LNCAP (cell line): ENCODE measurements around the gene BRCC3.

Source experiments
- TF ChIP-seq, protein P1 (sequence below): fragments of 450-650 bp; IDR thresholded peaks from 2 replicates; pipeline ENCODE4 v1.5.1; 2017; ENCODE audit warnings: mild to moderate bottlenecking

The BRCC3 gene

GRCh38 chrX:155028129-155028528 lies 43.2 kb upstream of the BRCC3 start:
- TF ChIP-seq, protein P1, sequence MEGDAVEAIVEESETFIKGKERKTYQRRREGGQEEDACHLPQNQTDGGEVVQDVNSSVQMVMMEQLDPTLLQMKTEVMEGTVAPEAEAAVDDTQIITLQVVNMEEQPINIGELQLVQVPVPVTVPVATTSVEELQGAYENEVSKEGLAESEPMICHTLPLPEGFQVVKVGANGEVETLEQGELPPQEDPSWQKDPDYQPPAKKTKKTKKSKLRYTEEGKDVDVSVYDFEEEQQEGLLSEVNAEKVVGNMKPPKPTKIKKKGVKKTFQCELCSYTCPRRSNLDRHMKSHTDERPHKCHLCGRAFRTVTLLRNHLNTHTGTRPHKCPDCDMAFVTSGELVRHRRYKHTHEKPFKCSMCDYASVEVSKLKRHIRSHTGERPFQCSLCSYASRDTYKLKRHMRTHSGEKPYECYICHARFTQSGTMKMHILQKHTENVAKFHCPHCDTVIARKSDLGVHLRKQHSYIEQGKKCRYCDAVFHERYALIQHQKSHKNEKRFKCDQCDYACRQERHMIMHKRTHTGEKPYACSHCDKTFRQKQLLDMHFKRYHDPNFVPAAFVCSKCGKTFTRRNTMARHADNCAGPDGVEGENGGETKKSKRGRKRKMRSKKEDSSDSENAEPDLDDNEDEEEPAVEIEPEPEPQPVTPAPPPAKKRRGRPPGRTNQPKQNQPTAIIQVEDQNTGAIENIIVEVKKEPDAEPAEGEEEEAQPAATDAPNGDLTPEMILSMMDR, result no peak

DNA sequence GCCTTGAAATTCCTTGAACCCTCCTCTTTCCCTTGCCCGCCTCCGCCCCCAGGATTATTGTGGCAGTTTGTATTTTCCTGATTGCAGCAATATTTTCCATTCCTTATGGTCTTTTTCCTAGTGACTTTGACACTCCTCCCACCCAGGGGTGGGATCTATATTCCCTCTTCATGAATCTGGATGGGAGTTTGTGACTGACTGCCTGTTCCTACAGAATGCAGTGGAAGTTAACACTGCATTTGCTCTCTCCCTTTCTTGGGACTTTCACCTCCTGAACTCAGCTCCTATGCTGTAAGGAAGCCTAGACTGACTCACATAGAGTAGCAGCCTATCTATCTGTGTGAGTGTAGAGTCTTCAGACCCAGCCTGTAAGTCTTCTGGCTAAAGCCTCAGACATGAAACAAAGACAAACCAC lies 42.4 kb upstream of the BRCC3 start:
- TF ChIP-seq, protein P1, result no peak

GRCh38 chrX:155031657-155032056 lies 39.7 kb upstream of the BRCC3 start:
- TF ChIP-seq, protein P1, result no peak

GRCh38 chrX:155035688-155036087 lies 35.6 kb upstream of the BRCC3 start:
- TF ChIP-seq, protein P1, result no peak

DNA sequence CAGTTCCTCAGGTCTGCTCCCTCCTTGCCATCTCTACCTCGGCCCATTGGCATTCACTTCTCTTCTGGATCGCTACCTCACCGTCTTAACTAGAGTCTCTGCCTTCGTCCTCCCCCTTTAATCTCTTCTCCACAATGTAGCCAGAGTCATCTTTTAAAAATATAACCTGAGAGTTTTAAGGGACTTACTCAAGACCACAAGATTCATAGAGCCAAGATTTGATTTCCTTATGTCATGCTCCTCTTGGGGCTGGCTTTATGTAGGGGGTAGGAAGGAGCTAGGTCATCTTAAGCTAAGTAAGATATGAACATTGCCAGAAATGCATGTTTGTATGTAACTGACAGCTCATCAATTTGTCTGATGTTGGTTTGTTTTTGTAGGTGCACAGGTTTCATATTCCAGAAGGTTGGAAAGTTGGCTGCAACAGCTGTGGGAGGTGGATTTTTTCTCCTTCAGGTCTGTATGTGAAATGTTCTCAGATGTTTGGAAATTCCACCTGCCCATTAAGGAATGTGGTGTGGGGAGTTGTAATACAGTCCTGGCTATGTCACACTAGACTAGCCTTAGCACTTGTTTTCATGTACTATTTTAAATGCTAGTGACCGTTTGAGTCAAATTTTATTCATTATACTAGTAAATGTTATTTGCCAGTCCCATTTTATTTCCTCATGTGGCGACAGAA lies 25.0 kb upstream of the BRCC3 start:
- TF ChIP-seq, protein P1, result no peak

- TF ChIP-seq, protein P1, result no peak
These were observed 24.3 kb upstream of the BRCC3 start for GRCh38 chrX:155046811-155047528.

GRCh38 chrX:155048977-155049619 lies 22.2 kb upstream of the BRCC3 start:
- TF ChIP-seq, protein P1, result peak; percentile 59
